ENCODE measurements around the gene CIDEC. TPM values are rescaled to one million over a fixed set of nuclear protein-coding genes. Genes with fewer than 3 reads are reported as not detected.

CIDEC gene
- polyA plus RNA-seq, 2 of the 4 experiments (the other 2 are of a cell fraction), result 3.3 to 6.3 TPM

DNA sequence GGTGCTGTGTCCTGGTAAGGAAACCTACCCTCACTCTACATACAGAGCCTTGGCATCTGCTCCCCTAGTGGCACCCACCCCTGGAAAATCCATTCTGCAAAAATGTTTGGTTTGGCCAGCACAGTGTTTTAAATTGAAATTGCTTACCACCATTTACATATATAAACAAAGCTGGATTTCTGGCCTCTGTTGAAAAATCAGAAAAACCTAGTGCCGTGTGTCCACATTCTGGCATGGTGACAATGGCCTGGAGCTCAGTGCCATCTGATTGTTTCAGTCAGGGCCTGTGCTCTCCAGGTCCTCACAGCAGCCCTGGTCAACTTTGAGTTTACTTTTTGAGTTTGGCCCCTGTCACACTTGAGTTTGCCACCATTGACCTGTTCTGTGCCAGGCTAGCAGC lies 34.0 kb upstream of the CIDEC start (continued):
- TF ChIP-seq, protein P1, sequence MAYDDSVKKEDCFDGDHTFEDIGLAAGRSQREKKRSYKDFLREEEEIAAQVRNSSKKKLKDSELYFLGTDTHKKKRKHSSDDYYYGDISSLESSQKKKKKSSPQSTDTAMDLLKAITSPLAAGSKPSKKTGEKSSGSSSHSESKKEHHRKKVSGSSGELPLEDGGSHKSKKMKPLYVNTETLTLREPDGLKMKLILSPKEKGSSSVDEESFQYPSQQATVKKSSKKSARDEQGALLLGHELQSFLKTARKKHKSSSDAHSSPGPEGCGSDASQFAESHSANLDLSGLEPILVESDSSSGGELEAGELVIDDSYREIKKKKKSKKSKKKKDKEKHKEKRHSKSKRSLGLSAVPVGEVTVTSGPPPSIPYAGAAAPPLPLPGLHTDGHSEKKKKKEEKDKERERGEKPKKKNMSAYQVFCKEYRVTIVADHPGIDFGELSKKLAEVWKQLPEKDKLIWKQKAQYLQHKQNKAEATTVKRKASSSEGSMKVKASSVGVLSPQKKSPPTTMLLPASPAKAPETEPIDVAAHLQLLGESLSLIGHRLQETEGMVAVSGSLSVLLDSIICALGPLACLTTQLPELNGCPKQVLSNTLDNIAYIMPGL (CRISPR knock-in tag; IDR thresholded peaks at IDR 0.05; ENCODE audit: borderline replicate concordance), result no peak
- TF ChIP-seq HES2 (IDR thresholded peaks at IDR 0.05) (no peak), SREBF2 (IDR thresholded peaks at IDR 0.05) (no peak), ZFP36 (IDR thresholded peaks at IDR 0.05; ENCODE audit: borderline replicate concordance, partially characterized antibody) (no peak)

GRCh38 chr3:9913601-9914000 lies 33.5 kb upstream of the CIDEC start:
- H3K4me1 ChIP-seq, result peaks cover 40% of the 10 kb centered on the region
- H3K4me2 ChIP-seq, result no peak overlapping the region
- POLR2A ChIA-PET, result interaction anchor here (1.3 to 1.4 kb wide), 2 partner anchors 16 to 33 kb away, joined by 5 read pairs; no protein-coding TSS in a partner anchor

DNA sequence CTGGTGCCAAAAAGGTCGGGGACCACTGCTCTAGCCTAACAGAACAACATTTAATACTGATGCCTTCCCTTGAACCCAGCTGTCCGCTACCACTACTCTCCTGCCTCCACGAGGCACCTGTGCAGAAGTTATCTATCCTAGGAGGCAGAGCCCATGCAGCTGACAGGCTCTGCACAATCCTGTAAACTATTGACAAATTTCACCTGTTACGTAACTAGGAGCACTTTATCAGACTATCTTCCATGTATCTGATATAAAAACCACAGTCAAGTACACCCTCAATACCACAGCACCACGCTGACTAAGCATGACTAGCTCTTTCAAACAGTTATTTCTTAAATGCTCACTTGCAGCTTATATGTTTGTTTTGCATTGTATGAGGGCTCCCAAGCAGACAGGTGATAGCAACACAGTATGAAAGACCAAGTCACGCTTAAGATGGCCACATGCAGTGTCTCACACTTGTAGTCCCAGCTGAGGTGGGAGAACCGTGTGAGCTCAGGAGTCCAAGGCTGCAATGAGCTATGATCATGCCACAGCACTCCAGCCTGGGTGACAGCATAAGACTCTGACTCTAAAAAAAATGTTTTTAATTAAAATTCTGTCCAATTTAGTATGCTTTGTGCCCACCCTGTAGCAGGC lies 32.4 kb upstream of the CIDEC start:
- H3K4me2 ChIP-seq, result peak overlapping the region; percentile 40
- ChIA-PET POLR2A (interaction anchor here (0.8 to 1.4 kb wide), 6 partner anchors 12 to 68 kb away, joined by 3 to 5 read pairs (median 4); partner anchors contain the start of genes CRELD1 and RPUSD3), CTCF (interaction anchor here (0.6 to 11.4 kb wide), 10 partner anchors 8 to 196 kb away, joined by 3 to 73 read pairs (median 5); partner anchors contain the start of genes CRELD1 and IL17RE)
- WGBS (ENCODE audit: missing lambda C conversion rate), result 59% methylated on average over 7 of the region's 7 CpGs
- H3K4me1 ChIP-seq, result peaks cover 40% of the 10 kb centered on the region
- ATAC-seq (no peak), DNase-seq (ENCODE audit: low read depth in 1 of 2, low spot score in 1 of 2) (peak in 1 of 2 experiments; percentile 39), FAIRE-seq (no peak)
- H3K9me3 ChIP-seq, result no peaks in the 10 kb centered on the region
- TF ChIP-seq MAFK (IDR thresholded peaks at IDR 0.05; ENCODE audit: partially characterized antibody) (peak; percentile 71), JUNB (IDR thresholded peaks at IDR 0.05) (0 out of 2 replicates have a peak, but pooled peaks have one; percentile 12), CHD4 (IDR thresholded peaks at IDR 0.05; ENCODE audit: borderline replicate concordance) (no peak), CEBPB (IDR thresholded peaks at IDR 0.05) (peak; percentile 9 to 55; a peak in 1 of 4 replicates), NFE2L2 (conservative IDR thresholded peaks at IDR 0.05; ENCODE audit: low read length) (peak; percentile 53; the same call in 1 of the 2 replicates), RAD21 (conservative IDR thresholded peaks at IDR 0.05 in 1 of 2, IDR thresholded peaks at IDR 0.05 in 1 of 2) (no peak)
- peak overlapping the region in 1 of 2 experiments; percentile 55; a peak in 4 of 6 replicates for H3K27ac ChIP-seq
- no peak overlapping the region for H3K4me3 ChIP-seq

More at GRCh38 chr3:9913601-9914000, 33.5 kb upstream of the CIDEC start:
- TF ChIP-seq ATOH8 (CRISPR knock-in tag; IDR thresholded peaks at IDR 0.05; ENCODE audit: low read depth) (no peak), ESRRA (IDR thresholded peaks at IDR 0.05; ENCODE audit: borderline replicate concordance, low read length) (no peak), EHMT2 (IDR thresholded peaks at IDR 0.05; ENCODE audit: low read depth) (no peak), SMC3 (IDR thresholded peaks at IDR 0.05) (no peak)
- WGBS (ENCODE audit: missing lambda C conversion rate), result 70% methylated on average over 5 of the region's 5 CpGs
- ATAC-seq (no peak), FAIRE-seq (no peak), DNase-seq (ENCODE audit: low read depth in 1 of 2, low spot score in 1 of 2) (no peak)
- H3K4me3 ChIP-seq, result no peak overlapping the region
- CTCF ChIA-PET, result interaction anchor here (0.6 to 11.4 kb wide), 12 partner anchors 11 to 562 kb away, joined by 3 to 73 read pairs (median 5); partner anchors contain the start of genes CRELD1 and IL17RE
- H3K27ac ChIP-seq, result peak overlapping the region; percentile 4 to 89; a peak in 1 of 6 replicates
- no peaks in the 10 kb centered on the region for H3K9me3 ChIP-seq

DNA sequence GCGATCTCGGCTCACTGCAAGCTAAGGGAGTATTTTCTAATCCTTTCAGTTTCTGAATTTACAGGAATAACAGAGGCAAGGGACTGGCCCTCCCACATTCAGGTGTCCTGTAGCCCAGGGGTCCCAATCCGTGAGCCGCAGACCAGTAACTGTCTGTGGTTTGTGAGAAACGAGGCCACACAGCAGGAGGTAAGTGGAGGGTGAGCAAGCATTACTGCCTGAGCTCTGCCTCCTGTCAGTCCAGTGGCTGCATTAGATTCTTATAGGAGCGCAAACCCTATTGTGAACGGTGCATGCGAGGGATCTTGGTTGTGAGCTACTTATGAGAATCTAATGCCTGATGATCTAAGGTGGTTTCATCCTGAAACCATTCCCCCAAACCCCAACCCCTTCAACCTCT lies 31.8 kb upstream of the CIDEC start:
- ChIA-PET POLR2A (interaction anchor here (0.8 to 1.4 kb wide), 4 partner anchors 11 to 35 kb away, joined by 3 to 5 read pairs (median 4); partner anchors contain the start of gene CRELD1), CTCF (interaction anchor here (0.6 to 11.4 kb wide), 9 partner anchors 9 to 128 kb away, joined by 3 to 73 read pairs (median 7); partner anchors contain the start of genes CRELD1 and JAGN1)
- Histone ChIP-seq H3K9me3 (no peaks in the 10 kb centered on the region), H3K27ac (peak overlapping the region in 1 of 2 experiments; percentile 55; a peak in 3 of 6 replicates), H3K4me1 (peaks cover 37% of the 10 kb centered on the region), H3K4me2 (no peak overlapping the region; the same call in 1 of the 3 replicates), H3K4me3 (no peak overlapping the region)
- FAIRE-seq (no peak), ATAC-seq (no peak), DNase-seq (ENCODE audit: low read depth in 1 of 2, low spot score in 1 of 2) (no peak)
- 86% methylated on average over 8 of the region's 8 CpGs for WGBS (ENCODE audit: missing lambda C conversion rate)
- no peak for TF ChIP-seq ATOH8 (CRISPR knock-in tag; IDR thresholded peaks at IDR 0.05; ENCODE audit: low read depth)
- no peak for TF ChIP-seq KDM5A (IDR thresholded peaks at IDR 0.05)
- TF ChIP-seq CBX8 (IDR thresholded peaks at IDR 0.05), result no peak
- TF ChIP-seq NPAS2 (CRISPR knock-in tag; IDR thresholded peaks at IDR 0.05; ENCODE audit: borderline replicate concordance), result no peak
- no peak for TF ChIP-seq CTCF (IDR thresholded peaks at IDR 0.05)
- no peak for TF ChIP-seq MYC (IDR thresholded peaks at IDR 0.05; ENCODE audit: borderline replicate concordance, low read length)
- no peak for TF ChIP-seq SREBF2 (IDR thresholded peaks at IDR 0.05)
- no peak for TF ChIP-seq ELK1 (IDR thresholded peaks at IDR 0.05; ENCODE audit: low read depth, low read length)
- no peak for TF ChIP-seq NFE2L2 (conservative IDR thresholded peaks at IDR 0.05; ENCODE audit: low read length)
- TF ChIP-seq ZNF302 (CRISPR knock-in tag; IDR thresholded peaks at IDR 0.05), result no peak
- no peak for TF ChIP-seq TFCP2L1 (CRISPR knock-in tag; IDR thresholded peaks at IDR 0.05)
- TF ChIP-seq POLR2A (IDR thresholded peaks at IDR 0.05; ENCODE audit: low read length), result no peak
